Activated naive CD8-positive, alpha-beta T cell treated with anti-CD3 and anti-CD28 coated beads, Interleukin-2, amount 50 U/mL, for 24 hours (primary cell): ENCODE measurements around the gene OR3A3.
"Not testable (repeated sequence)": the region's sequence is repeated elsewhere in the genome, so short reads cannot be mapped to it uniquely, and the experiment has no call there.

ENCODE experiments used
- ATAC-seq: fragments of 150-1000 bp; cut with Tn5 transposase; one replicate; pipeline ENCODE4 v1.10.0; 2021
- DNase-seq: peaks from one replicate; pipeline ENCODE4 v3.0.0; 2021
- H3K27ac Mint-ChIP-seq: one replicate; pipeline ENCODE4 v1.8.0; 2021; ENCODE audit warnings: mild to moderate bottlenecking, mixed read lengths
- H3K27me3 Mint-ChIP-seq: one replicate; pipeline ENCODE4 v1.8.0; 2021; ENCODE audit warnings: mixed read lengths
- H3K36me3 Mint-ChIP-seq: one replicate; pipeline ENCODE4 v1.8.0; 2021; ENCODE audit warnings: low read depth, mixed read lengths
- H3K4me1 Mint-ChIP-seq: one replicate; pipeline ENCODE4 v1.8.0; 2021; ENCODE audit warnings: mixed read lengths
- H3K4me3 Mint-ChIP-seq: one replicate; pipeline ENCODE4 v1.8.0; 2021; ENCODE audit warnings: mild to moderate bottlenecking, moderate library complexity, mixed read lengths
- H3K9me3 Mint-ChIP-seq: one replicate; pipeline ENCODE4 v1.8.0; 2021; ENCODE audit warnings: mixed read lengths

The OR3A3 gene

DNA sequence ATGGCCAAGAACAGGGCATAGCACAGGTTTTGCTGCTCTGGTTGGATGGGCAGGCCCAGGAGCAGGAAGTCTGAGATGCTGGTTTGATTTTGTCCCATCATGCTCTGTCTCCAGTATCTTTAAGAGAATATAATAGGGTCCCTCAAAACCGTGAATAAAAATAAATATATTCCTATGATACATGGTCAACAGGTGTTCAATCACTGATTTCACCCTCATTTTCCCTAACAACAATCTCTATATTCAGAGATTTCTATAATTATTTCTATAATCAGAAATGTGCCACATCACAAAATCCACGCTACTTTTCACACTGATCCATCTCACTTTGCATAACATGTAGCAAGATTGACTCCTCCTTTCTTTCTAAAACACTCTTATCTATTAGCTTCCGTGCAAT is 22.6 kb downstream of the OR3A3 start, which contains the start of gene OR1E2:
TSS of gene OR1E2 (minus strand) at position 101 of the 400 bp plus-strand sequence. CDS start at position 101, 0 bp downstream.
- Mint-ChIP-seq H3K27ac (no peak within 1 kb of the TSS), H3K36me3 (no peaks in the 10 kb centered on the region), H3K9me3 (no peaks in the 10 kb centered on the region), H3K4me1 (no peaks in the 10 kb centered on the region), H3K27me3 (peaks cover 14% of the 10 kb centered on the region), H3K4me3 (no peak within 1 kb of the TSS)
- DNase-seq (no peak), ATAC-seq (no peak)

DNA sequence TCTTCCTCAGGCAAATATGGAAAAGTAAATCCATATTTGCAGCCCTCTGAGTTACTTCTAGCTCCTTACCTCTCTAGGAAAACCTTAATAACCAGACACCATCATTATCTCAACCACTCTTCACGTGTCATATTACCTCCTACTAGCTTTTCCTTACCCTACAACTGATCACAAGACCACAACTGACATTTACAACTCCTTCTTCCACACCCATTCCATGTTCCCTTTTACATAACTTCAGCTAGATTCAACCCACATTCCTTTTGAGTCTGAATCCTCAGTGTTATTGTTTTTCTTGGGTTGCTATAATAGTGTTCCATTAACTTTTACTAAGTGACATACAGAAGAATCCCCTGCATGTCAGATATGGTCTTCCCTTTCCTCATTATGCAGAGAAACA is 27.2 kb downstream of the OR3A3 start:
- Mint-ChIP-seq H3K27me3 (peaks cover 12% of the 10 kb centered on the region), H3K27ac (no peak overlapping the region), H3K4me3 (no peak overlapping the region)

DNA sequence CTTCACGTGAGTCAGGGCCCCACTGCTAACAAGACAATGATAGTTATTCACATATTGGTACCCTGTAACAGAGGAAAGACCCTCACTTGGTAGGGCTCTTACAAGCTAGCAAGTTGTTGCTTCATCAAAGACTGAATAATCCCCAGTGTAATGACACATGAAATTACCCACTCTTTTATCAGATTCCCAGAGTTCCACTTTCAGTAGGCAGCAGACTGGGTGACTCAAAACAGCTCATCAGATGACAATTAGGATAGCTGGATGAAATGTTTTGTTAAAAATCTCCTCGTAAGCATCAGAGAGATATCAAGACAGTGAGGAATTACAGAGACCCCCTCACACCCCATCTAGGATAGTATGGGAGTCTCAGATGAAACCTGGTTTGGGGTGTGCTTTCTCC is 29.3 kb downstream of the OR3A3 start:
- Mint-ChIP-seq H3K27ac (no peak overlapping the region), H3K9me3 (no peaks in the 10 kb centered on the region), H3K4me3 (no peak overlapping the region), H3K4me1 (no peaks in the 10 kb centered on the region), H3K36me3 (no peaks in the 10 kb centered on the region), H3K27me3 (peaks cover 11% of the 10 kb centered on the region)
- ATAC-seq (no peak), DNase-seq (no peak)

More for the DNA sequence above, 27.2 kb downstream of the OR3A3 start:
- DNase-seq = no peak
- Mint-ChIP-seq H3K9me3 (no peaks in the 10 kb centered on the region), H3K4me1 (no peaks in the 10 kb centered on the region), H3K36me3 (no peaks in the 10 kb centered on the region)
- no peak for ATAC-seq

DNA sequence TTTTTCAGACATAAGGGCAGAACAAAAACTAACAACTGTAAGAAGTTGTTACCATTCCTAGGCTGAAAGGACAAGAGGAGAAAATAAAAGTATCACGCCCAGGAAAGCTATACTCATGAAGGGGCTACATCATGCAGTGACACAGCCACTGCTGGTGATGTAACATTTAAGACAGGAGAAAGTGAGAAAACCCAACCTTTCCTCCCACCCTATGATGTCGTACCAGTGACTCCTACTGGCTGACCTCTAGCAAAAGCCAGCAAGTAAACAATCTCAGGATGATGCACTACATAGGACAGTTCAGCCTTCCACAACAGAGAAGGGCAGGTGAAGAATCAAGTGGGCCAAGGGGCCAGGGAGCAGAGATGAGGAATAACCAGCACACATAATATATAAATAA is 36.5 kb downstream of the OR3A3 start:
- no peaks in the 10 kb centered on the region for H3K9me3 Mint-ChIP-seq
- no peaks in the 10 kb centered on the region for H3K36me3 Mint-ChIP-seq
- no peaks in the 10 kb centered on the region for H3K4me1 Mint-ChIP-seq
- no peak for DNase-seq
- ATAC-seq = peak; percentile 33
- no peak overlapping the region for H3K27ac Mint-ChIP-seq
- H3K27me3 Mint-ChIP-seq = peaks cover 13% of the 10 kb centered on the region
- H3K4me3 Mint-ChIP-seq = no peak overlapping the region

GRCh38 chr17:3448059-3448665 is 37.0 kb downstream of the OR3A3 start:
- no peak overlapping the region for H3K27ac Mint-ChIP-seq
- no peaks in the 10 kb centered on the region for H3K36me3 Mint-ChIP-seq
- no peaks in the 10 kb centered on the region for H3K9me3 Mint-ChIP-seq
- H3K4me3 Mint-ChIP-seq = no peak overlapping the region
- no peak for ATAC-seq
- H3K4me1 Mint-ChIP-seq = no peaks in the 10 kb centered on the region
- no peak for DNase-seq
- H3K27me3 Mint-ChIP-seq = peaks cover 13% of the 10 kb centered on the region

- H3K4me3 Mint-ChIP-seq, H3K27me3 Mint-ChIP-seq, ATAC-seq, H3K4me1 Mint-ChIP-seq, H3K9me3 Mint-ChIP-seq, H3K27ac Mint-ChIP-seq, H3K36me3 Mint-ChIP-seq, DNase-seq: not testable (repeated sequence)
Observed at GRCh38 chr17:3466355-3466754, 55.2 kb downstream of the OR3A3 start.

GRCh38 chr17:3469529-3469928 is 58.4 kb downstream of the OR3A3 start:
- H3K36me3 Mint-ChIP-seq = no peaks in the 10 kb centered on the region
- no peaks in the 10 kb centered on the region for H3K9me3 Mint-ChIP-seq
- ATAC-seq (no peak), DNase-seq (no peak)
- H3K27ac Mint-ChIP-seq = no peak overlapping the region
- peaks cover 2% of the 10 kb centered on the region for H3K27me3 Mint-ChIP-seq
- no peaks in the 10 kb centered on the region for H3K4me1 Mint-ChIP-seq
- H3K4me3 Mint-ChIP-seq = no peak overlapping the region

- H3K36me3 Mint-ChIP-seq = no peaks in the 10 kb centered on the region
- ATAC-seq (no peak), DNase-seq (no peak)
- no peaks in the 10 kb centered on the region for H3K9me3 Mint-ChIP-seq
- H3K27me3 Mint-ChIP-seq = peaks cover 2% of the 10 kb centered on the region
- H3K4me3 Mint-ChIP-seq = no peak within 1 kb of the TSS
- no peak within 1 kb of the TSS for H3K27ac Mint-ChIP-seq
- no peaks in the 10 kb centered on the region for H3K4me1 Mint-ChIP-seq
Observed at GRCh38 chr17:3471599-3471998, 60.4 kb downstream of the OR3A3 start, which contains the start of gene SPATA22. Gene SPATA22 (minus strand): TSS chr17:3471819. CDS start chr17:3469325, 2,494 bp downstream.

GRCh38 chr17:3472137-3472536 is 61.0 kb downstream of the OR3A3 start:
- Mint-ChIP-seq H3K4me1 (no peaks in the 10 kb centered on the region), H3K9me3 (no peaks in the 10 kb centered on the region), H3K36me3 (no peaks in the 10 kb centered on the region), H3K27me3 (peaks cover 2% of the 10 kb centered on the region), H3K27ac (no peak overlapping the region), H3K4me3 (no peak overlapping the region)
- ATAC-seq (no peak), DNase-seq (no peak)
